Measurements from ENCODE around the gene PACS1. TPM values are rescaled to one million over a fixed set of nuclear protein-coding genes. Genes with fewer than 3 reads are reported as not detected.
"Not testable (repeated sequence)": the region's sequence is repeated elsewhere in the genome, so short reads cannot be mapped to it uniquely, and the experiment has no call there.

PACS1 gene
- total RNA-seq, 1 donor from 2014 or later = 90.9 TPM

GRCh38 chr11:66235141-66235540 is 165.1 kb downstream of the PACS1 start:
- no peak overlapping the region for H3K4me3 Mint-ChIP-seq
- intact Hi-C loops (cut with micrococcal nuclease) = no loop called here
- peaks cover 56% of the 10 kb centered on the region for H3K36me3 Mint-ChIP-seq (ENCODE audit: low read depth)
- DNase-seq = no peak
- no peaks in the 10 kb centered on the region for H3K9me3 Mint-ChIP-seq
- no peaks in the 10 kb centered on the region for H3K27me3 Mint-ChIP-seq
- H3K27ac Mint-ChIP-seq = no peak overlapping the region
- H3K4me1 Mint-ChIP-seq = peaks cover 1% of the 10 kb centered on the region

- H3K4me1 Mint-ChIP-seq = peaks cover 1% of the 10 kb centered on the region
- no peak overlapping the region for H3K4me3 Mint-ChIP-seq
- H3K27ac Mint-ChIP-seq = no peak overlapping the region
- H3K36me3 Mint-ChIP-seq (ENCODE audit: low read depth) = peaks cover 53% of the 10 kb centered on the region
- intact Hi-C loops (cut with micrococcal nuclease) = no loop called here
- no peak for DNase-seq
- H3K9me3 Mint-ChIP-seq = no peaks in the 10 kb centered on the region
- no peaks in the 10 kb centered on the region for H3K27me3 Mint-ChIP-seq
Observed at GRCh38 chr11:66237867-66238266, 167.8 kb downstream of the PACS1 start.

- H3K36me3 Mint-ChIP-seq (ENCODE audit: low read depth) = peaks cover 46% of the 10 kb centered on the region
- H3K27me3 Mint-ChIP-seq = no peaks in the 10 kb centered on the region
- intact Hi-C loops (cut with micrococcal nuclease) = no loop called here
- no peak overlapping the region for H3K27ac Mint-ChIP-seq
- H3K4me1 Mint-ChIP-seq = peaks cover 3% of the 10 kb centered on the region
- DNase-seq = no peak
- H3K9me3 Mint-ChIP-seq = no peaks in the 10 kb centered on the region
- H3K4me3 Mint-ChIP-seq = no peak overlapping the region
Observed at GRCh38 chr11:66238786-66239413, 168.8 kb downstream of the PACS1 start.

GRCh38 chr11:66239511-66239910 is 169.4 kb downstream of the PACS1 start:
- Mint-ChIP-seq H3K4me3 (no peak overlapping the region), H3K9me3 (no peaks in the 10 kb centered on the region), H3K4me1 (peaks cover 6% of the 10 kb centered on the region), H3K27me3 (no peaks in the 10 kb centered on the region), H3K27ac (no peak overlapping the region), H3K36me3 (ENCODE audit: low read depth) (peaks cover 46% of the 10 kb centered on the region)
- intact Hi-C loops (cut with micrococcal nuclease) = no loop called here
- DNase-seq = no peak

- intact Hi-C loops (cut with micrococcal nuclease) = no loop called here
- Mint-ChIP-seq H3K4me1 (peaks cover 6% of the 10 kb centered on the region), H3K27ac (no peak overlapping the region), H3K9me3 (no peaks in the 10 kb centered on the region), H3K36me3 (ENCODE audit: low read depth) (peaks cover 47% of the 10 kb centered on the region), H3K4me3 (no peak overlapping the region), H3K27me3 (no peaks in the 10 kb centered on the region)
- no peak for DNase-seq
Observed at GRCh38 chr11:66239998-66240780, 170.1 kb downstream of the PACS1 start.

GRCh38 chr11:66240781-66241136 is 170.7 kb downstream of the PACS1 start:
- intact Hi-C loops (cut with micrococcal nuclease) = no loop called here
- Mint-ChIP-seq H3K9me3 (no peaks in the 10 kb centered on the region), H3K27ac (no peak overlapping the region), H3K27me3 (no peaks in the 10 kb centered on the region), H3K36me3 (ENCODE audit: low read depth) (peaks cover 41% of the 10 kb centered on the region), H3K4me1 (peaks cover 6% of the 10 kb centered on the region), H3K4me3 (no peak overlapping the region)
- no peak for DNase-seq

GRCh38 chr11:66242095-66242765 is 172.2 kb downstream of the PACS1 start:
- H3K4me3 Mint-ChIP-seq = no peak overlapping the region
- H3K4me1 Mint-ChIP-seq = peaks cover 6% of the 10 kb centered on the region
- H3K36me3 Mint-ChIP-seq (ENCODE audit: low read depth) = peaks cover 40% of the 10 kb centered on the region
- no peaks in the 10 kb centered on the region for H3K27me3 Mint-ChIP-seq
- H3K9me3 Mint-ChIP-seq = no peaks in the 10 kb centered on the region
- no peak overlapping the region for H3K27ac Mint-ChIP-seq
- no peak for DNase-seq
- intact Hi-C loops (cut with micrococcal nuclease) = no loop called here

GRCh38 chr11:66243782-66244535 is 173.9 kb downstream of the PACS1 start:
- Mint-ChIP-seq H3K36me3 (ENCODE audit: low read depth) (peaks cover 33% of the 10 kb centered on the region), H3K4me3 (no peak overlapping the region), H3K27me3 (no peaks in the 10 kb centered on the region), H3K9me3 (no peaks in the 10 kb centered on the region), H3K4me1 (peaks cover 4% of the 10 kb centered on the region), H3K27ac (peak overlapping the region; percentile 34)
- DNase-seq = no peak
- intact Hi-C loops (cut with micrococcal nuclease) = no loop called here

GRCh38 chr11:66247295-66247694 is 177.2 kb downstream of the PACS1 start:
- Mint-ChIP-seq H3K27ac (no peak overlapping the region), H3K4me3 (no peak overlapping the region), H3K36me3 (ENCODE audit: low read depth) (peaks cover 24% of the 10 kb centered on the region), H3K9me3 (no peaks in the 10 kb centered on the region), H3K4me1 (peaks cover 10% of the 10 kb centered on the region), H3K27me3 (no peaks in the 10 kb centered on the region)
- no peak for DNase-seq
- intact Hi-C loops (cut with micrococcal nuclease) = no loop called here

GRCh38 chr11:66247801-66248200 is 177.7 kb downstream of the PACS1 start:
- intact Hi-C loops (cut with micrococcal nuclease) = no loop called here
- peaks cover 10% of the 10 kb centered on the region for H3K4me1 Mint-ChIP-seq
- H3K36me3 Mint-ChIP-seq (ENCODE audit: low read depth) = peaks cover 24% of the 10 kb centered on the region
- no peak overlapping the region for H3K4me3 Mint-ChIP-seq
- no peak overlapping the region for H3K27ac Mint-ChIP-seq
- no peaks in the 10 kb centered on the region for H3K9me3 Mint-ChIP-seq
- no peak for DNase-seq
- H3K27me3 Mint-ChIP-seq = no peaks in the 10 kb centered on the region

- Mint-ChIP-seq H3K36me3 (ENCODE audit: low read depth) (peaks cover 25% of the 10 kb centered on the region), H3K9me3 (no peaks in the 10 kb centered on the region), H3K4me1 (peaks cover 9% of the 10 kb centered on the region), H3K27ac (no peak overlapping the region), H3K27me3 (no peaks in the 10 kb centered on the region), H3K4me3 (no peak overlapping the region)
- intact Hi-C loops (cut with micrococcal nuclease) = no loop called here
- no peak for DNase-seq
Observed at GRCh38 chr11:66248903-66249302, 178.8 kb downstream of the PACS1 start.

GRCh38 chr11:66251809-66252208 is 181.7 kb downstream of the PACS1 start:
- Mint-ChIP-seq H3K36me3 (ENCODE audit: low read depth) (peaks cover 15% of the 10 kb centered on the region), H3K4me3 (no peak overlapping the region), H3K4me1 (peaks cover 15% of the 10 kb centered on the region), H3K27me3 (no peaks in the 10 kb centered on the region), H3K9me3 (no peaks in the 10 kb centered on the region), H3K27ac (peak overlapping the region; percentile 15)
- intact Hi-C loops (cut with micrococcal nuclease) = no loop called here
- no peak for DNase-seq

GRCh38 chr11:66253081-66253480 is 183.0 kb downstream of the PACS1 start:
- intact Hi-C loops (cut with micrococcal nuclease); DNase-seq; H3K27ac Mint-ChIP-seq; H3K9me3 Mint-ChIP-seq; H3K27me3 Mint-ChIP-seq; H3K4me3 Mint-ChIP-seq: not testable (repeated sequence)
- Mint-ChIP-seq H3K4me1 (peaks cover 19% of the 10 kb centered on the region), H3K36me3 (ENCODE audit: low read depth) (peaks cover 12% of the 10 kb centered on the region)
